RWPE2 (cell line): ENCODE data around the gene CYP1A2.
"Not testable (repeated sequence)": the region's sequence is repeated elsewhere in the genome, so short reads cannot be mapped to it uniquely, and the experiment has no call there.

Experiments used
- ATAC-seq: fragments of 200-7000 bp; cut with Tn5 transposase; 3 replicates; pipeline ENCODE4 v1.9.1; 2021; ENCODE audit warnings: low read depth
- DNase-seq: peaks from one replicate; pipeline ENCODE4 v3.0.0-alpha.2; 2020; ENCODE audit warnings: low spot score
- H3K27ac ChIP-seq: fragments of 450-650 bp; 2 replicates; pipeline ENCODE4 v1.5.1; 2017; ENCODE audit warnings: mild to moderate bottlenecking; ENCODE audit not compliant: poor library complexity, severe bottlenecking
- H3K27me3 ChIP-seq: fragments of 250-450 bp; sonication (Bioruptor Pico); 2 replicates; pipeline ENCODE4 v1.5.1; 2021; ENCODE audit warnings: mild to moderate bottlenecking, moderate library complexity; ENCODE audit not compliant: insufficient read depth, poor library complexity, severe bottlenecking
- H3K36me3 ChIP-seq: fragments of 250-450 bp; sonication (Bioruptor Pico); 2 replicates; pipeline ENCODE4 v1.5.1; 2020; ENCODE audit warnings: low read depth, mild to moderate bottlenecking, moderate library complexity
- H3K4me1 ChIP-seq: fragments of 250-450 bp; sonication (Bioruptor Pico); 2 replicates; pipeline ENCODE4 v1.5.1; 2021; ENCODE audit warnings: mild to moderate bottlenecking, moderate library complexity; ENCODE audit not compliant: insufficient read depth, poor library complexity, severe bottlenecking
- H3K4me3 ChIP-seq: fragments of 250-450 bp; sonication (Bioruptor Pico); 2 replicates; pipeline ENCODE4 v1.5.1; 2021; ENCODE audit warnings: mild to moderate bottlenecking, moderate library complexity; ENCODE audit not compliant: severe bottlenecking
- H3K9me3 ChIP-seq: fragments of 250-450 bp; sonication (Bioruptor Pico); 2 replicates; pipeline ENCODE4 v1.5.1; 2021; ENCODE audit warnings: mild to moderate bottlenecking, moderate library complexity; ENCODE audit not compliant: severe bottlenecking
- TF ChIP-seq, protein P1 (sequence below): fragments of 450-650 bp; IDR thresholded peaks from one replicate; pipeline ENCODE4 v1.5.1; 2017; ENCODE audit warnings: mild to moderate bottlenecking, moderate library complexity; ENCODE audit not compliant: poor library complexity, severe bottlenecking

CYP1A2 gene

DNA sequence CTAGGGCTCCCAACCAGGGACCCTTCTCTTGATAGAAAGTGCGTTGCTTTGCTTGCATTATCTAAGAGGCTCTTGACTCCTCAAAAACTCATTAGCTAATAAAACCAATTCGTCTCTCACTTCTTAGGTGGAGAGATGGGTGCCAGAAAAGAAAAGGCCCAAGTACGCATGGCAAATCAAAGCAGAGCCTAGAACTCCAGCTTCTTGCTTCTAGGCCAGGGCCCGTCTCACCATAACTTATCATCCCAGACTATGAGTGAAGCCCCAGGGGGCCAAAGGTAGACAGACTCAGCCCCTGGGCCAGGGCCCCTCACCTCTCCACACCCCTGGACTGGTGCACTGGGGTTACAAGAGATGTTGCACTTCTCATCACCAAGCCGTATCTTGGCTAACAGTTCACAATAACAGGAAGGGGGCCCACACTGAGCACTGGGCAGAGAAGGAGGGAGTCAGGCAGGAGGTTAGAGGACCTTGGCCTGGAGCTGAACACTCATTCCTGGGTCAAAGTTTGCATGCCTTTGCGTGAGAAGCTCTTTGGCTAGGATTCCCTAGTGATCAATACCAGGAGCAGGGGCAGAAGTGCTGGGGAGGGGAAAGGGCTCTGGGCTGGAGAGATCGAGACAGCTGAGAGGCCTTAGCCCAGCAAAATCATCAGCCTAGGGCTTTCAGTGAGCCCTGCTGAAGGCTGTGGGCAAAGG, 17.9 kb upstream of the CYP1A2 start:
- no peak for ATAC-seq
- TF ChIP-seq, protein P1, sequence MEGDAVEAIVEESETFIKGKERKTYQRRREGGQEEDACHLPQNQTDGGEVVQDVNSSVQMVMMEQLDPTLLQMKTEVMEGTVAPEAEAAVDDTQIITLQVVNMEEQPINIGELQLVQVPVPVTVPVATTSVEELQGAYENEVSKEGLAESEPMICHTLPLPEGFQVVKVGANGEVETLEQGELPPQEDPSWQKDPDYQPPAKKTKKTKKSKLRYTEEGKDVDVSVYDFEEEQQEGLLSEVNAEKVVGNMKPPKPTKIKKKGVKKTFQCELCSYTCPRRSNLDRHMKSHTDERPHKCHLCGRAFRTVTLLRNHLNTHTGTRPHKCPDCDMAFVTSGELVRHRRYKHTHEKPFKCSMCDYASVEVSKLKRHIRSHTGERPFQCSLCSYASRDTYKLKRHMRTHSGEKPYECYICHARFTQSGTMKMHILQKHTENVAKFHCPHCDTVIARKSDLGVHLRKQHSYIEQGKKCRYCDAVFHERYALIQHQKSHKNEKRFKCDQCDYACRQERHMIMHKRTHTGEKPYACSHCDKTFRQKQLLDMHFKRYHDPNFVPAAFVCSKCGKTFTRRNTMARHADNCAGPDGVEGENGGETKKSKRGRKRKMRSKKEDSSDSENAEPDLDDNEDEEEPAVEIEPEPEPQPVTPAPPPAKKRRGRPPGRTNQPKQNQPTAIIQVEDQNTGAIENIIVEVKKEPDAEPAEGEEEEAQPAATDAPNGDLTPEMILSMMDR, result no peak

DNA sequence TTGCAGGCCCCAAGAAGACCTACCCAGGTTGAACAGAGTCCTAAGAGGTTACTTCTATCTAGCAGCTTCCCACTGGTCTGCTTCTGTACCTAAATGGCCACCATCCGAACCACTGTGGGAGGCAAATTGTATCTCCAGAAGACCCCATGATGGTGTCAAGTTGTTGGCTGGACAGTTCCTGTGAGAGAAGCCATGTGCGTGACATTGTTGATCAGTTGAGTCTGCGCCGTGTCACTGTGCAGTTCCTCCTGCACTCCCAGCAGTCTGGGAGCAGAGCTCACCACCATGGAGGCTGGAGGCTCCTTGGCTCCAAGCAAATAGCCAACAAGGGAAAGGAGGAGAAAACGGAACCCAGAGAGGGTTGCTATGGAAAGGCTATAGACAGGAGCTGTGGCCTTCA, 15.8 kb upstream of the CYP1A2 start:
- H3K27ac ChIP-seq, result no peak overlapping the region
- no peaks in the 10 kb centered on the region for H3K4me1 ChIP-seq
- no peak overlapping the region for H3K4me3 ChIP-seq
- ATAC-seq (no peak), DNase-seq (no peak)
- H3K9me3 ChIP-seq, result no peaks in the 10 kb centered on the region
- TF ChIP-seq, protein P1, result no peak
- H3K27me3 ChIP-seq, result peaks cover 5% of the 10 kb centered on the region
- H3K36me3 ChIP-seq, result no peaks in the 10 kb centered on the region

More for the DNA sequence above, 17.9 kb upstream of the CYP1A2 start:
- Histone ChIP-seq H3K4me3 (no peak overlapping the region), H3K9me3 (no peaks in the 10 kb centered on the region), H3K4me1 (no peaks in the 10 kb centered on the region), H3K27ac (no peak overlapping the region), H3K27me3 (peaks cover 10% of the 10 kb centered on the region), H3K36me3 (no peaks in the 10 kb centered on the region)
- no peak for DNase-seq

DNA sequence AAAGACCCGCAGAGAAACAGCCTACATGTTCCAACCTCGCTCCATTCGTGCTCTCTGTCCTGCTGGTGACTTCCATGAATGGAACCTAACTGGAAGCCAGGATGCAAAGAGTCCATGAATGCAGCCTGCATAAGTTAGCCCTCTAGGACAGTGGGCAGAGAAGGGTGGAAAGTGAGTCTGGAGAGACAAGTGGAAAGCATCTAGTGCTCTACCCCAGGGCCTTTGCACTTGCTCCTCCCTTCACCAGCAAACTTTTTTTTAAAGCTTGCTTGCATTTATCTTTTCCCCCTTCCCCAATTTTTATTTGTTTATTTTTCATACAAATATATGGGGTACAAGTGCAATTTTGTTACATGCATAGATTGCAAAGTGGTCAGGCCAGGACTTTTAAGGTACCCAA, 15.4 kb upstream of the CYP1A2 start:
- no peaks in the 10 kb centered on the region for H3K4me1 ChIP-seq
- H3K36me3 ChIP-seq, result no peaks in the 10 kb centered on the region
- peaks cover 1% of the 10 kb centered on the region for H3K27me3 ChIP-seq
- no peak overlapping the region for H3K27ac ChIP-seq
- TF ChIP-seq, protein P1, result no peak
- H3K9me3 ChIP-seq, result no peaks in the 10 kb centered on the region
- ATAC-seq (no peak), DNase-seq (no peak)
- no peak overlapping the region for H3K4me3 ChIP-seq

DNA sequence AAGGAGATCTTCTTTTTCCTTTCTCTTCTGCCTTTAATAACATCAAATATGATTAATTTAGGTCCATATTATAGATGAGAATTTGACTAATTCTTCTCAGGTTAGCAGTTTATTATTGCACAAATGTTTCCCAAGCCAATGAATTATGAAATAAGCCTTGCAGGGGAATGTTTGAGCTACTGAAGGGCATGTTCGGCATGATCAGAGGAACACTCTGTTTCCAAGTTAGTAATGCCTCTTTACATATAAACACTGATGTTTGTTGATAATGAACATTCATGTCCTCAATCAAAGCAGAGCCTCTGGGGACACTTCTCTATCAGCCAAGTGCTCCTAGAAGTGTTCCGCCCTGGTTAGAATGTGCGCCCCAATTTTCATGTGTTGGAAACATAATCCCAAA, 13.3 kb upstream of the CYP1A2 start:
- Histone ChIP-seq H3K4me1 (no peaks in the 10 kb centered on the region), H3K9me3 (no peaks in the 10 kb centered on the region), H3K27ac (no peak overlapping the region), H3K36me3 (no peaks in the 10 kb centered on the region), H3K27me3 (no peaks in the 10 kb centered on the region), H3K4me3 (no peak overlapping the region)
- ATAC-seq (no peak), DNase-seq (no peak)
- TF ChIP-seq, protein P1, result no peak

DNA sequence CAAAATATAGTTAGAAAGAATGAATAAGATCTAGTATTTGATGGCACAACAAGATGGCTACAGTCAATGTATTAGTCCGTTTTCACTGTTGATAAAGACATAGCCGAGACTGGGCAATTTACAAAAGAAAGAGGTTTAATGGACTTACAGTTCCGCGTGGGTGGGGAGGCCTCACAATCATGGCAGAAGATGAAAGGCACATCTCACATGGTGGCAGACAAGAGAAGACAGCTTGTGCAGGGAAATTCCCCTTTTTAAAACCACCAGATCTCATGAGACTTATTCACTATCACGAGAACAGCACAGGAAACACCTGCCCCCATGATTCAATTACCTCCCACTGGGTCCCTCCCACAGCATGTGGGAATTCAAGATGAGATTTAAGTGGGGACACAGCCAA, 10.4 kb upstream of the CYP1A2 start:
- not testable (repeated sequence) for ATAC-seq, H3K4me3 ChIP-seq, H3K9me3 ChIP-seq, DNase-seq, H3K36me3 ChIP-seq, H3K27me3 ChIP-seq, H3K4me1 ChIP-seq, H3K27ac ChIP-seq
